ENCODE measurements around the gene REEP6.
"Not testable (repeated sequence)": the region's sequence is repeated elsewhere in the genome, so short reads cannot be mapped to it uniquely, and the experiment has no call there.

Gene REEP6

DNA sequence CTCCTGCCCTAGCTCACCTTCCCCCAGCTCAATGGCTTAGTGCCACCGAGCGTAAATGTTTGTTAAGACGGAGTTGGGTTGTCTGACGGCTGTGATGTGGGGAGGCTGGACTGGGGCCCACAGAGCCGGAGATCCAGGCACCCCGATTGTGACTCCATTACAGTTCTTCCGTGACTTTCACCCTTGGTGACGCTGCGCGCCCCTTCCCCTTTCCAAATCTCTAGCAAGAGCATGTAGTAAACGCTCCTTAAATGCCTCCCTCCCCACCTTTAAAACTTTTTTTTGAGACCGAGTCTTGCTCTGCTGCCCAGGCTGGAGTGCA lies 829 bp downstream of the REEP6 start:
- no peak for DNase-seq

GRCh38 chr19:1492474-1493006 lies 1.6 kb downstream of the REEP6 start:
- no peak for DNase-seq

DNA sequence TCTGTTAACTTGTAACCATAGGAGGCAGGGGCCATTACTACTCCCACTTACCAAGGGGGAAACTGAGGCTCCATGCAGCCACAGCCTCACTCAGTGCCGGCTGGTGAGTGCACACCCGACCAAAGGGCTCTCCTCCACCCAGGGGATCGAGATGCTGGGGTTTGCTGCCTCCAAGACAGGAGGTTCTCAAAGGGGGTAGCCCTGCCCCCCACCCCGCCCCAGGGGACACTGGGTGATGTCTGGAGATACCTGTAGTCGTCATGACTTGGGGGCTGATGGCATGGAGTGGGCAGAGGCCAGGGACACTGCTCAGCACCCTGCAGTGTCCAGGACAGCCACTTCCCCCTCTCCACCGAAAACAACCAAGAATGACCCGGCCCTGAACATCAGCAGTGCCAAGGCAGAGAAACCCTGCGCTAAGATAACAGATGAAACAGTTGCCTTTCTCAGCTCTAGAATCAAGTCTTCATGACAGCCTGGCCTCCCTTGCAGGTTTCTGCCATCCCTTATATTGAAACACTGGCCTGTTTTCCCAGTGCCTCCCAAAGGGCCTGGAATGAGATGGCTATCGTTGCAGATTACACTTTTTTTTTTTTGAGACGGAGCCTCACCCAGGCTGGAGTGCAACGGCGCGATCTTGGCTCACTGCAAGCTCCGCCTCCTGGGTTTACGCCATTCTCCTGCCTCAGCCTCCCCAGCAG lies 3.3 kb downstream of the REEP6 start:
- DNase-seq = no peak

GRCh38 chr19:1495051-1495798 lies 4.2 kb downstream of the REEP6 start:
- no peak for DNase-seq

GRCh38 chr19:1495799-1496713 lies 5.1 kb downstream of the REEP6 start:
- DNase-seq = no peak

DNA sequence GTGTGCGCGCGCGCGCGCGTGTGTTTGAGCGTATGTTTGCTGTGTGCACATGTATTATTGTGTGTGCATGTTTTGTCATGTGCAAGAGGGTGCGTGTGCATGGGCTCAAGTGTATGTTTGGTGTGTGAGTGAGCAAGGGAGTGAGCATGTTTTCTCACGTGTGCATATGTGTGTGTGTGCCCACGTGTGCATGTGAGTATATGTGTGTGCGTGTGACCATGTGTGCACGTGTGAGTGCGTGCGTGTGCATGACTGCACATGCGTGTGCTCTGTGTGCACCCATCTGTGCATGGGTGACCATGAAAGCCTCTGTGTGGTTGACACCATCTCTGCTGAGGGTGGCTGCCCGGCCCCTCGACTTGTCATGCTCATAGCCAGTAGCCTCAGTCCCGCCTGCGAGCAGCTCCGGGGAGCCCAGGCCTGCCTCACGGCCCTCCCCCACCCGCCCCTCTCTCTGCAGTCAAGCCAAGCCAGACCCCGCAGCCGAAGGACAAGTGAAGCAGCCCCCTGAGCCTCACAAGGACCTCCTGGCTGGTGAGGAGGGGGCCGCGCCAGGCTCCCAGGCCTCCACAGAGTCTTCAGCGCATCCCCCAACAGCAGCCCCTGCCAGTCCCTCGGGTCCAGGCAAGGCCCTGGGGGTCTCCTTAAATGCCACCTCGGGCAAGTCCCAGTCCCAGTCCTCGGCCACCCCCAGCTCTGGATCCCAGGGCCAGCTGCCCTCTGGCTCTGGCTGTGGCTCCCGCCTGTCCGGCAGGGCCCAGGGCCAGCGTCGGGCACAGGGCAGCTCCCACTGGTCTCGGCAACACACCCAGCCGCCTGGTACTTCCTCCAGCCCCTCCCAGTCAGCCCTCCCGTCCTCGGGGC lies 6.0 kb downstream of the REEP6 start:
- DNase-seq = no peak

GRCh38 chr19:1497578-1498235 lies 6.7 kb downstream of the REEP6 start:
- no peak for DNase-seq

- DNase-seq = not testable (repeated sequence)
Observed at GRCh38 chr19:1499231-1499630, 8.2 kb downstream of the REEP6 start.

DNA sequence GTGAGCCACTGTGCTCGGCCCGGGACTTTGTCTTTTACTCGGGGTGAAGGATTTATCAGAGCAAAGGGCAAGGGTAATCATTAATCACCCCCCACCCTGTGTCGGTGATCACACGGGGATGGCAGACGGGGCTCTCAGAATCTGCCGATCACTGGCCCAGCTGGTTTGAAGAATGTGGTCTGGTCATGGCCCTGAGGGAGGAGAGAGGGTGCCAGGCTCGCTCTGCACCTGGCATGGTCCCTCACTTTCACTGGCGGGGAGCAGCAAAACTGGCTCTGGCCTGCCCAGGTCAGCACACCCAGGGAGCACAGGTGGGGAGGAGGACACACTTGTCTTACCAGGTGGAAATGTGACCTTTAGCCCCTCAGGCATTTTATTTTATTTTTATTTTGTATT lies 10.2 kb downstream of the REEP6 start:
- no peak for DNase-seq

- DNase-seq = no peak
Observed at GRCh38 chr19:1502433-1503088, 11.6 kb downstream of the REEP6 start.

GRCh38 chr19:1503089-1503924 lies 12.3 kb downstream of the REEP6 start:
- peak; percentile 13 to 22 for DNase-seq

DNA sequence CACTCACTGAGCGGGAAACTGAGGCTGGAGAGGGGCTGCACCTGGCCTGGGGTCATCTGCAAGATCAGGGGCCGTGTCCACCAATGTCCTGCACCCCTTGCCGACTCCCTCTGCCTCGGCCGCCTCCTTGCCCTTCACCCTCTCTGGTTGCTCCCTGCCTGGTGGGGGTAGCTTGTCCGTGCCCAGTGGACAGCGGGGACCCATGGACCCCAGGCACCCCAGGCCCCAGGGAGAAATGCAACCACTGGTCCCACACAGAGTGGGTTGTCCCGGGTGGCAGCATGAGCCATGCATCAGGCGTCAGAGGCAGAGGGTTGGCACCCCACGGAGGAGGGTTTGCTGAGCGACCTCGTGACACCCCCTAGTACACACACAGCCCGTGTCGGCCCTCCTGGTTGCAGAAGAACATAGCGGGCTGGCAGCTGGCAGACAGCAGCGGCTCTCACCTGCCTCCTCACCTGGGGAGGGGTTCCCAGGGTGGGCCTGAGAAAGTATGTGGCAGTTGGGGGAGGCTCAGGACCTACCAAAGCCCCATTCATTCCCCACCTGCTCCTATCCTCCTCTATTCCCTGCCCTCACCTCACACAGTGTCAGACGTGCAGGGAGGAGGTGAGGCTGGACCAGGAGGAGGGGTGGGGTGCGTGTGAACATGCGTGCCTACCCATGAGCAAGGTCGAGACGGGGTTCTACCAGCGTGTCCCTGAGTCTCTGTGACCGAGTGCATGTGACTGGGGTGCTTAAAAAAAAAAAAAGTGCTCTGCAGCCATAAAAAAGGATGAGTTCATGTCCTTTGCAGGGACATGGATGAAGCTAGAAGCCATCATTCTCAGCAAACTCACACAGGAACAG lies 13.2 kb downstream of the REEP6 start:
- no peak for DNase-seq

GRCh38 chr19:1505012-1505411 lies 14.0 kb downstream of the REEP6 start:
- no peak for DNase-seq

DNA sequence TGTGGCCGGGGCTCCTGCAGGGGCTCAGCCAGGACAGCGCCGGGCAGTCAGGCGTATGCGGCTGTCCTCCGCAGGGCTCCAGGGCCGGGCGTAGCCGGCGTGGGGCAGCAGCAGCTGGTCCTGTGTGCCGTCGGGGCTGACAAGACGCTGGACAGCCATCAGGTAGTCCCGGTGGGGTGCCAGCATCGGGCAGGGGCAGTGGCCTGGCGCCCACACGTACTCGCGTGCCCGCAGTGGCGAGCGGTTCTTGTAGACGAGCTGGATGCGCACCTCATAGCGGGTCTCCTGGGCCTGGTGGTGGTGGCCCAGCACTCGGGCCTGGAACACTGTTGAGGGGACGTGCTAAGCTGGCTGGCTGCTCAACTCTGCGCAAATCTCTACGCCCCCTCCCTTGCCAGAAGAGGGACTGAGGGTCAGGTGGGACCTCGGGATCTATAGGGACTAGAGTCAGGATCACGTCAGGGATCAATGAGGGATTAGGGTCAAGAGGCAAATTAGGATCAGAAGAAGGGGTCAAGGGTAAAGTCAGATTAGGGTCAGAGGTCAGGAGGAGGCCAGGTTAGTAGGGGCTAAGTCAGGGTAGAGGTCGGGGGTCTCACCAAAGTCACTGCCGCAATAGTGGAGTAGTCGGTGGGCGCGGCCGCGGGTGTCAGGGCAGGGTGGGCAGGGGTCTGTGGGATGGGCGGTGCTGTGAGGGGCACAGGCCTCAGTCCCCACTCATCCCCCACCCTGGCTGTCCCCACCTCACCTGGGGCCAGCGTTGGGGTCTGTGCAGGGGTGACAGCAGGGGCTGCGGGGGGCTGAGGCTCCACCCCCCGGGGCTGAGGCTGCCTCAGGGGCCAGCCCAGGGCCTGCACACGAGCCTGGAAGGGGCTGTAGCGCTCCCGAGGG lies 15.3 kb downstream of the REEP6 start:
- no peak for DNase-seq

- DNase-seq = no peak
Observed at GRCh38 chr19:1507192-1507660, 16.2 kb downstream of the REEP6 start.

- DNase-seq = peak; percentile 88 to 89
Observed at GRCh38 chr19:1507763-1508506, 17.0 kb downstream of the REEP6 start.

DNA sequence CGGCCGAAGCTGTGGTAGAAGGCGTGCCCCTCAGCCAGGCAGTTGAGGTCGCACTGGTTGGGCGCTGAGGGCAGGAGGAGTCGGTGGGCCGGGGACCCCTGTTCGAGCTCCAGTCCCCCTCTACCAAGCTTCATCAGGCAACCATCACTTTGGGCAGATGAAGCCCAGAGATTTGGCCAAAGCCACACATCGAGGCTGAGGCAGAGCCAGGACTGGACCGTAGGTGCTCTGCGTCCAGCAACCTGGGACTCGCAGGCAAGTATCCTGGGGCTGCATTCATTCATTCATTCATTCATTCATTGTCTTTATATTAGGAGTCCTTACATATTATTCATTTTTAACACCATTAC lies 17.5 kb downstream of the REEP6 start:
- DNase-seq = no peak

Data from NCI-H1930 (cell line).